H1 (cell line): ENCODE data around the gene NPPA. TPM values are rescaled to one million over a fixed set of nuclear protein-coding genes. Genes with fewer than 3 reads are reported as not detected.

Source experiments
- BACH1 ChIP-seq: IDR thresholded peaks from 2 replicates; pipeline ENCODE4 v1.6.1; 2012; ENCODE audit warnings: low read length, improper control_type of control experiment
- CHD1 ChIP-seq: IDR thresholded peaks from 2 replicates; pipeline ENCODE4 v1.6.1; 2012; ENCODE audit warnings: low read depth, low read length, improper control_type of control experiment
- CTBP2 ChIP-seq: IDR thresholded peaks from 2 replicates; pipeline ENCODE4 v1.7.0; 2011; ENCODE audit warnings: borderline replicate concordance, mild to moderate bottlenecking, moderate library complexity, mixed read lengths, low read length; ENCODE audit not compliant: insufficient read depth, insufficient read length
- EP300 ChIP-seq, 2 experiments: IDR thresholded peaks; 1 replicate in 1 of 2; 2 replicates in 1 of 2; pipeline ENCODE4 v1.6.1; 2011 to 2012; ENCODE audit warnings: low read depth in 2 of 2, low read length in 2 of 2, mild to moderate bottlenecking in 2 of 2, borderline replicate concordance in 1 of 2, inconsistent platforms in 1 of 2, moderate library complexity in 1 of 2
- FOSL1 ChIP-seq: IDR thresholded peaks from 2 replicates; pipeline ENCODE4 v1.6.1; 2011; ENCODE audit warnings: mild to moderate bottlenecking, low read depth, low read length, moderate library complexity; ENCODE audit not compliant: insufficient read depth
- HDAC6 ChIP-seq: IDR thresholded peaks from one replicate; pipeline ENCODE4 v1.7.1; 2012; ENCODE audit warnings: low read depth, mild to moderate bottlenecking, inconsistent platforms, low read length, moderate library complexity
- JUND ChIP-seq: IDR thresholded peaks from 2 replicates; pipeline ENCODE4 v1.6.1; 2011; ENCODE audit warnings: mild to moderate bottlenecking, improper control_type of control experiment, low read length
- POLR2A ChIP-seq, 2 experiments: IDR thresholded peaks; 1 replicate in 1 of 2; 2 replicates in 1 of 2; pipeline ENCODE4 v1.6.1; 2011; ENCODE audit warnings: low read depth in 2 of 2, low read length in 2 of 2, mild to moderate bottlenecking in 2 of 2; ENCODE audit errors: control extremely low read depth in 1 of 2
- RAD21 ChIP-seq, 2 experiments: IDR thresholded peaks in 1 of 2; conservative IDR thresholded peaks in 1 of 2; 2 replicates each; pipeline ENCODE4 v1.6.1; 2011; ENCODE audit warnings: low read depth in 2 of 2, low read length in 2 of 2, improper control_type of control experiment in 1 of 2, inconsistent platforms in 1 of 2, mild to moderate bottlenecking in 1 of 2, moderate library complexity in 1 of 2
- SAP30 ChIP-seq: fragments of 300-600 bp; sonication (generic); IDR thresholded peaks from 2 replicates; pipeline ENCODE4 v1.7.1; 2012; ENCODE audit warnings: low read length, moderate library complexity, mild to moderate bottlenecking, inconsistent platforms; ENCODE audit not compliant: insufficient read depth, insufficient replicate concordance
- SIX5 ChIP-seq: IDR thresholded peaks from 2 replicates; pipeline ENCODE4 v1.6.1; 2011; ENCODE audit warnings: mild to moderate bottlenecking, low read depth, low read length
- SP2 ChIP-seq: IDR thresholded peaks from 2 replicates; pipeline ENCODE4 v1.6.1; 2012; ENCODE audit warnings: mild to moderate bottlenecking, low read length, inconsistent platforms
- SUZ12 ChIP-seq: fragments of 200-600 bp; sonication (generic); IDR thresholded peaks from 2 replicates; pipeline ENCODE4 v1.6.1; 2012; ENCODE audit warnings: mild to moderate bottlenecking, inconsistent platforms, low read length, moderate library complexity, mixed read lengths
- TAF1 ChIP-seq: IDR thresholded peaks from 2 replicates; pipeline ENCODE4 v1.6.1; 2011; ENCODE audit warnings: mild to moderate bottlenecking, low read depth, low read length
- TBP ChIP-seq: IDR thresholded peaks from 2 replicates; pipeline ENCODE4 v1.6.1; 2011; ENCODE audit warnings: low read depth, low read length, improper control_type of control experiment
- TEAD4 ChIP-seq: IDR thresholded peaks from 2 replicates; pipeline ENCODE4 v1.6.1; 2012; ENCODE audit warnings: low read depth, low read length, inconsistent platforms, mixed read lengths
- USF2 ChIP-seq: IDR thresholded peaks from 2 replicates; pipeline ENCODE4 v1.6.1; 2011; ENCODE audit warnings: low read length, improper control_type of control experiment
- YY1 ChIP-seq: IDR thresholded peaks from 2 replicates; pipeline ENCODE4 v1.6.1; 2011; ENCODE audit warnings: low read depth, mild to moderate bottlenecking, low read length
- polyA plus RNA-seq, 7 experiments: library from polyadenylated mRNA; depleted of rRNA in 3 of 7; stranded (reverse) in 5 of 7; unstranded in 2 of 7; fragments of >200 nt in 5 of 7; fragments of 200-250 nt in 2 of 7; gene quantifications; 1 replicate in 5 of 7; 2 replicates in 1 of 7; 4 replicates in 1 of 7; pipeline versions ENCODE4 v1.2.1 to v1.2.3, GENCODE V29; 2011 to 2013; ENCODE audit warnings: missing spikeins in 2 of 7, mixed read lengths in 2 of 7
- total RNA-seq: library from RNA; stranded (reverse); fragmentation: NEBNext Ultra II Directional; extraction: Animal tissue kit (Norgen Biotek cat#: 25700); gene quantifications from 2 replicates; pipeline ENCODE4 v1.2.1, GENCODE V29; 2021
- TF ChIP-seq, protein P1 (sequence below): IDR thresholded peaks from 2 replicates; pipeline ENCODE4 v1.6.1; 2011; ENCODE audit warnings: low read depth, mild to moderate bottlenecking, low read length; ENCODE audit not compliant: insufficient read depth

The NPPA gene
- total and polyA plus RNA-seq, 2 of the 8 experiments (the other 6 are each of a cell fraction or from before 2014, with no cell fraction given) = not detected

- TF ChIP-seq USF2 (peak; percentile 100), SIX5 (0 out of 2 replicates have a peak, but pooled peaks have one; percentile 13), CTBP2 (no peak), TEAD4 (no peak), TAF1 (peak; percentile 86), SUZ12 (no peak), HDAC6 (no peak), EP300 (IDR thresholded peaks at IDR 0.05; ENCODE audit: borderline replicate concordance in 1 of 2, low read depth in 2 of 2, low read length in 2 of 2) (peak in 1 of 2 experiments; percentile 86; a peak in 2 of 3 replicates), YY1 (peak; percentile 95), SAP30 (no peak), FOSL1 (no peak), SP2 (no peak), JUND (peak; percentile 73), POLR2A (IDR thresholded peaks at IDR 0.05; ENCODE audit: control extremely low read depth in 1 of 2, low read depth in 2 of 2, low read length in 2 of 2) (peak; percentile 20 to 67), BACH1 (peak; percentile 84), CHD1 (no peak), RAD21 (IDR thresholded peaks at IDR 0.05 in 1 of 2, conservative IDR thresholded peaks at IDR 0.05 in 1 of 2; ENCODE audit: low read depth in 2 of 2, low read length in 2 of 2) (no peak), TBP (peak; percentile 65; the same call in 1 of the 2 replicates)
- TF ChIP-seq, protein P1, sequence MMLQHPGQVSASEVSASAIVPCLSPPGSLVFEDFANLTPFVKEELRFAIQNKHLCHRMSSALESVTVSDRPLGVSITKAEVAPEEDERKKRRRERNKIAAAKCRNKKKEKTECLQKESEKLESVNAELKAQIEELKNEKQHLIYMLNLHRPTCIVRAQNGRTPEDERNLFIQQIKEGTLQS = peak; percentile 100
These were observed 41.9 kb downstream of the NPPA start, which contains the start of the genes CLCN6 and MTHFR (continued) for GRCh38 chr1:11805422-11806306.
